HepG2 (cell line): ENCODE measurements around the gene SCMH1. TPM values are rescaled to one million over a fixed set of nuclear protein-coding genes. Genes with fewer than 3 reads are reported as not detected.
A peak's percentile ranks its signal among the peaks of the same experiment; 100 is the strongest.

ENCODE experiments used
- AHR ChIP-seq: IDR thresholded peaks from 2 replicates; pipeline ENCODE4 v1.6.1; 2018; ENCODE audit warnings: missing genetic modification reagents, missing compliant biosample characterization
- ARHGAP35 ChIP-seq: sonication (generic); formaldehyde crosslinking; IDR thresholded peaks from 2 replicates; pipeline ENCODE4 v1.9.0; 2022; ENCODE audit warnings: mild to moderate bottlenecking, inconsistent platforms, moderate library complexity, missing genetic modification reagents, borderline replicate concordance
- BHLHE40 ChIP-seq: IDR thresholded peaks from 2 replicates; pipeline ENCODE4 v1.6.1; 2011; ENCODE audit warnings: low read length, improper control_type of control experiment
- CBX2 ChIP-seq, 2 experiments: fragments of 200-600 bp in 1 of 2; sonication (generic); formaldehyde crosslinking in 1 of 2; IDR thresholded peaks; 2 replicates each; pipeline versions ENCODE4 v1.7.0 to v1.8.1; 2018 to 2022; ENCODE audit warnings: low read depth in 2 of 2, low read length in 1 of 2, mild to moderate bottlenecking in 1 of 2, missing genetic modification reagents in 1 of 2
- CEBPB ChIP-seq: IDR thresholded peaks from 2 replicates; pipeline ENCODE4 v1.6.1; 2011; ENCODE audit warnings: low read depth, low read length, improper control_type of control experiment, borderline replicate concordance
- FOXK1 ChIP-seq: sonication (generic); formaldehyde crosslinking; IDR thresholded peaks from 2 replicates; pipeline ENCODE4 v1.4.0; 2020; ENCODE audit warnings: low read depth, missing genetic modification reagents, borderline replicate concordance
- HDAC6 ChIP-seq: fragments of 200-600 bp; sonication (generic); IDR thresholded peaks from 2 replicates; pipeline ENCODE4 v1.7.0; 2017; ENCODE audit warnings: mild to moderate bottlenecking, antibody characterized with exemption, low read length, low read depth
- HIVEP1 ChIP-seq: sonication (generic); formaldehyde crosslinking; IDR thresholded peaks from 2 replicates; pipeline ENCODE4 v1.4.0; 2020; ENCODE audit warnings: mild to moderate bottlenecking, missing genetic modification reagents
- HNF4A ChIP-seq: sonication (generic); formaldehyde crosslinking; IDR thresholded peaks from 2 replicates; pipeline ENCODE4 v1.4.0; 2020; ENCODE audit warnings: missing genetic modification reagents
- SMARCC2 ChIP-seq: fragments of 450-650 bp; IDR thresholded peaks from 2 replicates; pipeline ENCODE4 v1.6.1; 2017; ENCODE audit warnings: antibody characterized with exemption, mild to moderate bottlenecking
- SNRNP70 ChIP-seq: fragments of 200-400 bp; formaldehyde crosslinking; IDR thresholded peaks from 2 replicates; pipeline ENCODE4 v1.6.1; 2017; ENCODE audit warnings: mild to moderate bottlenecking, low read depth, low read length, moderate library complexity
- TMF1 ChIP-seq: sonication (generic); formaldehyde crosslinking; IDR thresholded peaks from 2 replicates; pipeline ENCODE4 v1.8.1; 2022; ENCODE audit warnings: low read depth, missing genetic modification reagents
- ZFP90 ChIP-seq: sonication (generic); formaldehyde crosslinking; IDR thresholded peaks from 2 replicates; pipeline ENCODE4 v1.8.0; 2022; ENCODE audit warnings: missing genetic modification reagents, mild to moderate bottlenecking, inconsistent platforms, borderline replicate concordance
- ZMAT3 ChIP-seq: sonication (generic); formaldehyde crosslinking; conservative IDR thresholded peaks from 2 replicates; pipeline ENCODE4 v1.7.0; 2021; ENCODE audit warnings: missing genetic modification reagents
- ZNF30 ChIP-seq: sonication (generic); formaldehyde crosslinking; IDR thresholded peaks from 2 replicates; pipeline ENCODE4 v1.5.0; 2020; ENCODE audit warnings: mild to moderate bottlenecking, missing genetic modification reagents
- ZNF383 ChIP-seq: sonication (generic); formaldehyde crosslinking; IDR thresholded peaks from 2 replicates; pipeline ENCODE4 v1.4.0; 2020; ENCODE audit warnings: missing genetic modification reagents, mild to moderate bottlenecking, borderline replicate concordance
- ZNF530 ChIP-seq: sonication (generic); formaldehyde crosslinking; IDR thresholded peaks from 2 replicates; pipeline ENCODE4 v1.5.0; 2020; ENCODE audit warnings: low read depth, mild to moderate bottlenecking, missing genetic modification reagents
- ZNF556 ChIP-seq: sonication (generic); formaldehyde crosslinking; IDR thresholded peaks from 2 replicates; pipeline ENCODE4 v1.4.0; 2020; ENCODE audit warnings: mild to moderate bottlenecking, missing genetic modification reagents, borderline replicate concordance
- ZNF605 ChIP-seq: sonication (generic); formaldehyde crosslinking; IDR thresholded peaks from 2 replicates; pipeline ENCODE4 v1.8.0; 2022; ENCODE audit warnings: mild to moderate bottlenecking, missing genetic modification reagents
- ZNF737 ChIP-seq: sonication (generic); formaldehyde crosslinking; IDR thresholded peaks from 2 replicates; pipeline ENCODE4 v1.5.0; 2020; ENCODE audit warnings: missing genetic modification reagents, mild to moderate bottlenecking, borderline replicate concordance
- ZSCAN29 ChIP-seq: sonication (generic); formaldehyde crosslinking; conservative IDR thresholded peaks from 2 replicates; pipeline ENCODE4 v1.4.0; 2020; ENCODE audit warnings: mild to moderate bottlenecking, missing genetic modification reagents
- ZSCAN9 ChIP-seq: IDR thresholded peaks from 2 replicates; pipeline ENCODE4 v1.6.1; 2016; ENCODE audit warnings: borderline replicate concordance
- polyA plus RNA-seq, 8 experiments: library from polyadenylated mRNA; depleted of rRNA in 3 of 8; stranded (reverse) in 7 of 8; unstranded in 1 of 8; fragments of >200 nt; fragmentation: Illumina TruSeq in 4 of 8; extraction: Trizol in 4 of 8; gene quantifications; 2 replicates each; pipeline versions ENCODE4 v1.2.1 to v1.2.3, GENCODE V29; 2011 to 2016; ENCODE audit warnings: low read depth in 4 of 8, missing spikeins in 1 of 8, mixed read lengths in 1 of 8; ENCODE audit not compliant: insufficient read depth in 1 of 8
- total RNA-seq, 5 experiments: library from RNA; depleted of rRNA; stranded (reverse); fragments of >200 nt; fragmentation: Illumina TruSeq; extraction: Trizol; gene quantifications; 2 replicates each; pipeline ENCODE4 v1.2.3, GENCODE V29; 2016; ENCODE audit warnings: low read depth in 1 of 5
- TF ChIP-seq, protein P1 (sequence below): sonication (generic); formaldehyde crosslinking; IDR thresholded peaks from 2 replicates; pipeline ENCODE4 v1.9.0; 2021; ENCODE audit warnings: mild to moderate bottlenecking, missing genetic modification reagents
- TF ChIP-seq, protein P2 (sequence below): sonication (generic); formaldehyde crosslinking; IDR thresholded peaks from 2 replicates; pipeline ENCODE4 v1.4.0; 2020; ENCODE audit warnings: mild to moderate bottlenecking, missing genetic modification reagents
- TF ChIP-seq, protein P3 (sequence below): sonication (generic); formaldehyde crosslinking; IDR thresholded peaks from 2 replicates; pipeline ENCODE4 v1.4.0; 2020; ENCODE audit warnings: mild to moderate bottlenecking, missing genetic modification reagents

The SCMH1 gene
- total and polyA plus RNA-seq, 2 of the 13 experiments (the other 11 are each of a cell fraction or from before 2014, with no cell fraction given), result 41.8 to 52.6 TPM

DNA sequence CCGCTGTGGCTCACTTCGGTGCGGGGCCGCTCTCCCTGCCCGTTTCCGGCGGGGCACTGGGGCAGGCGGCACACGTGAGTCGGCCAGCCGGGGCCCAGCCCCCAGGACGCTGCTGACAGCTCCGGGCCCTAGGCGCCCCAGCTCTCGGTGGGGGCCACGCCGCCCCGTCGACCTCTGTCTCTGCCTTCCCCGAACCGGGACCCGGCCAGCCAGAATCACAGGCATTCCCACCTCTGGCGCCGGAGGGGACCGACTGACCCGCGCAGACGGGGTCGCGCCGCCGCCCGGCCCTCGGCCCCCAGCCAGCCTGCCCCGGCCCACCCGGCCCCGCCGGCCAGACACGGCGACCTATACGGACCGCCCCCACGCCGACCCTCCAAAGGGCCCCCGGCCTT is 755 bp downstream of the SCMH1 start (continued):
- TF ChIP-seq, protein P1, sequence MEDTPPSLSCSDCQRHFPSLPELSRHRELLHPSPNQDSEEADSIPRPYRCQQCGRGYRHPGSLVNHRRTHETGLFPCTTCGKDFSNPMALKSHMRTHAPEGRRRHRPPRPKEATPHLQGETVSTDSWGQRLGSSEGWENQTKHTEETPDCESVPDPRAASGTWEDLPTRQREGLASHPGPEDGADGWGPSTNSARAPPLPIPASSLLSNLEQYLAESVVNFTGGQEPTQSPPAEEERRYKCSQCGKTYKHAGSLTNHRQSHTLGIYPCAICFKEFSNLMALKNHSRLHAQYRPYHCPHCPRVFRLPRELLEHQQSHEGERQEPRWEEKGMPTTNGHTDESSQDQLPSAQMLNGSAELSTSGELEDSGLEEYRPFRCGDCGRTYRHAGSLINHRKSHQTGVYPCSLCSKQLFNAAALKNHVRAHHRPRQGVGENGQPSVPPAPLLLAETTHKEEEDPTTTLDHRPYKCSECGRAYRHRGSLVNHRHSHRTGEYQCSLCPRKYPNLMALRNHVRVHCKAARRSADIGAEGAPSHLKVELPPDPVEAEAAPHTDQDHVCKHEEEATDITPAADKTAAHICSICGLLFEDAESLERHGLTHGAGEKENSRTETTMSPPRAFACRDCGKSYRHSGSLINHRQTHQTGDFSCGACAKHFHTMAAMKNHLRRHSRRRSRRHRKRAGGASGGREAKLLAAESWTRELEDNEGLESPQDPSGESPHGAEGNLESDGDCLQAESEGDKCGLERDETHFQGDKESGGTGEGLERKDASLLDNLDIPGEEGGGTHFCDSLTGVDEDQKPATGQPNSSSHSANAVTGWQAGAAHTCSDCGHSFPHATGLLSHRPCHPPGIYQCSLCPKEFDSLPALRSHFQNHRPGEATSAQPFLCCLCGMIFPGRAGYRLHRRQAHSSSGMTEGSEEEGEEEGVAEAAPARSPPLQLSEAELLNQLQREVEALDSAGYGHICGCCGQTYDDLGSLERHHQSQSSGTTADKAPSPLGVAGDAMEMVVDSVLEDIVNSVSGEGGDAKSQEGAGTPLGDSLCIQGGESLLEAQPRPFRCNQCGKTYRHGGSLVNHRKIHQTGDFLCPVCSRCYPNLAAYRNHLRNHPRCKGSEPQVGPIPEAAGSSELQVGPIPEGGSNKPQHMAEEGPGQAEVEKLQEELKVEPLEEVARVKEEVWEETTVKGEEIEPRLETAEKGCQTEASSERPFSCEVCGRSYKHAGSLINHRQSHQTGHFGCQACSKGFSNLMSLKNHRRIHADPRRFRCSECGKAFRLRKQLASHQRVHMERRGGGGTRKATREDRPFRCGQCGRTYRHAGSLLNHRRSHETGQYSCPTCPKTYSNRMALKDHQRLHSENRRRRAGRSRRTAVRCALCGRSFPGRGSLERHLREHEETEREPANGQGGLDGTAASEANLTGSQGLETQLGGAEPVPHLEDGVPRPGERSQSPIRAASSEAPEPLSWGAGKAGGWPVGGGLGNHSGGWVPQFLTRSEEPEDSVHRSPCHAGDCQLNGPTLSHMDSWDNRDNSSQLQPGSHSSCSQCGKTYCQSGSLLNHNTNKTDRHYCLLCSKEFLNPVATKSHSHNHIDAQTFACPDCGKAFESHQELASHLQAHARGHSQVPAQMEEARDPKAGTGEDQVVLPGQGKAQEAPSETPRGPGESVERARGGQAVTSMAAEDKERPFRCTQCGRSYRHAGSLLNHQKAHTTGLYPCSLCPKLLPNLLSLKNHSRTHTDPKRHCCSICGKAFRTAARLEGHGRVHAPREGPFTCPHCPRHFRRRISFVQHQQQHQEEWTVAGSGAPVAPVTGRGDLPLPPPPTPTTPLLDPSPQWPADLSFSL, result no peak
- no peak for TF ChIP-seq ARHGAP35 (CRISPR knock-in tag)
- no peak for TF ChIP-seq SMARCC2
- no peak for TF ChIP-seq ZNF556 (CRISPR knock-in tag)
- TF ChIP-seq ZMAT3 (CRISPR knock-in tag), result no peak
- no peak for TF ChIP-seq ZNF30 (CRISPR knock-in tag)
- no peak for TF ChIP-seq CEBPB
- TF ChIP-seq ZSCAN9, result no peak
- TF ChIP-seq ZNF737 (CRISPR knock-in tag), result no peak
- TF ChIP-seq HIVEP1 (CRISPR knock-in tag), result no peak
- TF ChIP-seq, protein P2, sequence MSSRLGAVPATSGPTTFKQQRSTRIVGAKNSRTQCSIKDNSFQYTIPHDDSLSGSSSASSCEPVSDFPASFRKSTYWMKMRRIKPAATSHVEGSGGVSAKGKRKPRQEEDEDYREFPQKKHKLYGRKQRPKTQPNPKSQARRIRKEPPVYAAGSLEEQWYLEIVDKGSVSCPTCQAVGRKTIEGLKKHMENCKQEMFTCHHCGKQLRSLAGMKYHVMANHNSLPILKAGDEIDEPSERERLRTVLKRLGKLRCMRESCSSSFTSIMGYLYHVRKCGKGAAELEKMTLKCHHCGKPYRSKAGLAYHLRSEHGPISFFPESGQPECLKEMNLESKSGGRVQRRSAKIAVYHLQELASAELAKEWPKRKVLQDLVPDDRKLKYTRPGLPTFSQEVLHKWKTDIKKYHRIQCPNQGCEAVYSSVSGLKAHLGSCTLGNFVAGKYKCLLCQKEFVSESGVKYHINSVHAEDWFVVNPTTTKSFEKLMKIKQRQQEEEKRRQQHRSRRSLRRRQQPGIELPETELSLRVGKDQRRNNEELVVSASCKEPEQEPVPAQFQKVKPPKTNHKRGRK (CRISPR knock-in tag), result no peak
- TF ChIP-seq HNF4A (CRISPR knock-in tag), result no peak
- TF ChIP-seq ZFP90 (CRISPR knock-in tag), result no peak
- TF ChIP-seq TMF1 (CRISPR knock-in tag), result no peak
- TF ChIP-seq, protein P3, sequence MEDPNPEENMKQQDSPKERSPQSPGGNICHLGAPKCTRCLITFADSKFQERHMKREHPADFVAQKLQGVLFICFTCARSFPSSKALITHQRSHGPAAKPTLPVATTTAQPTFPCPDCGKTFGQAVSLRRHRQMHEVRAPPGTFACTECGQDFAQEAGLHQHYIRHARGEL (CRISPR knock-in tag), result no peak
- no peak for TF ChIP-seq CBX2 (IDR thresholded peaks at IDR 0.05; ENCODE audit: low read depth, low read length)
- no peak for TF ChIP-seq CBX2 (CRISPR knock-in tag; IDR thresholded peaks at IDR 0.05; ENCODE audit: low read depth)
- TF ChIP-seq BHLHE40, result peak; percentile 81
- TF ChIP-seq ZSCAN29 (CRISPR knock-in tag), result no peak
- no peak for TF ChIP-seq AHR
- TF ChIP-seq ZNF383 (CRISPR knock-in tag), result no peak
- no peak for TF ChIP-seq ZNF605
- no peak; the same call in 1 of the 2 replicates for TF ChIP-seq FOXK1 (CRISPR knock-in tag)
- TF ChIP-seq ZNF530 (CRISPR knock-in tag), result no peak
- TF ChIP-seq SNRNP70, result no peak
- TF ChIP-seq HDAC6, result no peak
